ENCODE measurements around the gene FHIT.
A peak's percentile ranks its signal among the peaks of the same experiment; 100 is the strongest.

Gene FHIT

GRCh38 chr3:59797533-59797932 lies 1453.7 kb downstream of the FHIT start:
- H3K27ac Mint-ChIP-seq = no peak overlapping the region
- no peak overlapping the region for H3K4me3 Mint-ChIP-seq
- H3K4me1 Mint-ChIP-seq = peaks cover 37% of the 10 kb centered on the region
- peaks cover 6% of the 10 kb centered on the region for H3K27me3 Mint-ChIP-seq (ENCODE audit: low read depth, poor library complexity)
- DNase-seq = no peak
- no peaks in the 10 kb centered on the region for H3K36me3 Mint-ChIP-seq (ENCODE audit: low read depth)
- TF ChIP-seq CTCF (IDR thresholded peaks at IDR 0.05) = no peak
- no peaks in the 10 kb centered on the region for H3K9me3 Mint-ChIP-seq

- H3K27ac Mint-ChIP-seq = peak overlapping the region; percentile 8
- no peak for DNase-seq
- TF ChIP-seq CTCF (IDR thresholded peaks at IDR 0.05) = no peak
- H3K9me3 Mint-ChIP-seq = no peaks in the 10 kb centered on the region
- no peaks in the 10 kb centered on the region for H3K36me3 Mint-ChIP-seq (ENCODE audit: low read depth)
- H3K27me3 Mint-ChIP-seq (ENCODE audit: low read depth, poor library complexity) = peaks cover 6% of the 10 kb centered on the region
- peaks cover 26% of the 10 kb centered on the region for H3K4me1 Mint-ChIP-seq
- H3K4me3 Mint-ChIP-seq = no peak overlapping the region
These were observed 1454.8 kb downstream of the FHIT start for GRCh38 chr3:59796456-59796855.

GRCh38 chr3:59795756-59796155 lies 1455.5 kb downstream of the FHIT start:
- H3K36me3 Mint-ChIP-seq (ENCODE audit: low read depth) = no peaks in the 10 kb centered on the region
- H3K4me3 Mint-ChIP-seq = no peak overlapping the region
- no peak for DNase-seq
- H3K9me3 Mint-ChIP-seq = no peaks in the 10 kb centered on the region
- no peak overlapping the region for H3K27ac Mint-ChIP-seq
- no peak for TF ChIP-seq CTCF (IDR thresholded peaks at IDR 0.05)
- H3K27me3 Mint-ChIP-seq (ENCODE audit: low read depth, poor library complexity) = peaks cover 6% of the 10 kb centered on the region
- H3K4me1 Mint-ChIP-seq = peaks cover 29% of the 10 kb centered on the region

- DNase-seq = no peak
- no peak for TF ChIP-seq CTCF (IDR thresholded peaks at IDR 0.05)
- H3K27ac Mint-ChIP-seq = no peak overlapping the region
- peaks cover 25% of the 10 kb centered on the region for H3K4me1 Mint-ChIP-seq
- H3K36me3 Mint-ChIP-seq (ENCODE audit: low read depth) = no peaks in the 10 kb centered on the region
- H3K9me3 Mint-ChIP-seq = no peaks in the 10 kb centered on the region
- H3K4me3 Mint-ChIP-seq = no peak overlapping the region
- peaks cover 3% of the 10 kb centered on the region for H3K27me3 Mint-ChIP-seq (ENCODE audit: low read depth, poor library complexity)
These were observed 1457.3 kb downstream of the FHIT start for GRCh38 chr3:59793976-59794375.

GRCh38 chr3:59791774-59792308 lies 1459.4 kb downstream of the FHIT start:
- Mint-ChIP-seq H3K27ac (no peak overlapping the region), H3K9me3 (no peaks in the 10 kb centered on the region), H3K4me1 (peaks cover 31% of the 10 kb centered on the region), H3K4me3 (no peak overlapping the region), H3K36me3 (ENCODE audit: low read depth) (no peaks in the 10 kb centered on the region), H3K27me3 (ENCODE audit: low read depth, poor library complexity) (peaks cover 3% of the 10 kb centered on the region)
- no peak for TF ChIP-seq CTCF (IDR thresholded peaks at IDR 0.05)
- DNase-seq = no peak

GRCh38 chr3:59790241-59790640 lies 1461.0 kb downstream of the FHIT start:
- no peak for TF ChIP-seq CTCF (IDR thresholded peaks at IDR 0.05)
- Mint-ChIP-seq H3K4me3 (no peak overlapping the region), H3K36me3 (ENCODE audit: low read depth) (no peaks in the 10 kb centered on the region), H3K27ac (no peak overlapping the region), H3K4me1 (peaks cover 25% of the 10 kb centered on the region), H3K9me3 (no peaks in the 10 kb centered on the region), H3K27me3 (ENCODE audit: low read depth, poor library complexity) (peaks cover 3% of the 10 kb centered on the region)
- DNase-seq = no peak
